K562 (cell line): ENCODE results near the gene PRDX4. TPM values are rescaled to one million over a fixed set of nuclear protein-coding genes. Genes with fewer than 3 reads are reported as not detected.

Experiments used
- BACH1 ChIP-seq: fragments of 200-800 bp; sonication (Bioruptor generic); IDR thresholded peaks from 2 replicates; pipeline ENCODE4 v1.6.1; 2016; ENCODE audit warnings: missing genetic modification characterization, missing compliant biosample characterization
- DEAF1 ChIP-seq: fragments of 450-650 bp; formaldehyde crosslinking; IDR thresholded peaks from 2 replicates; pipeline ENCODE4 v1.4.0; 2020; ENCODE audit warnings: mild to moderate bottlenecking, moderate library complexity
- ELK3 ChIP-seq: fragments of 450-650 bp; formaldehyde crosslinking; IDR thresholded peaks from 2 replicates; pipeline ENCODE4 v1.4.0; 2020; ENCODE audit warnings: mild to moderate bottlenecking
- ETV1 ChIP-seq: fragments of 450-650 bp; conservative IDR thresholded peaks from 2 replicates; pipeline ENCODE4 v1.6.1; 2016; ENCODE audit warnings: missing genetic modification characterization, control low read depth, low read depth, missing compliant biosample characterization
- KAT8 ChIP-seq: fragments of 450-650 bp; IDR thresholded peaks from 2 replicates; pipeline ENCODE4 v1.6.1; 2016; ENCODE audit warnings: low read depth, mild to moderate bottlenecking
- MNT ChIP-seq, 2 experiments: fragments of 450-650 bp; conservative IDR thresholded peaks; 2 replicates each; pipeline ENCODE4 v1.6.1; 2017; ENCODE audit warnings: mild to moderate bottlenecking in 2 of 2, moderate library complexity in 2 of 2
- NKRF ChIP-seq: fragments of 450-650 bp; IDR thresholded peaks from 2 replicates; pipeline ENCODE4 v1.6.1; 2016; ENCODE audit warnings: borderline replicate concordance
- TBP ChIP-seq: optimal IDR thresholded peaks from 2 replicates; pipeline ENCODE3; 2011; ENCODE audit warnings: low read depth, low read length, improper control_type of control experiment
- ZBTB7A ChIP-seq: IDR thresholded peaks from 2 replicates; pipeline ENCODE4 v1.6.1; 2011; ENCODE audit warnings: low read depth, mild to moderate bottlenecking, low read length, moderate library complexity, borderline replicate concordance; ENCODE audit not compliant: control insufficient read depth
- ZFPM2 ChIP-seq: fragments of 250-450 bp; sonication (Bioruptor Pico); IDR thresholded peaks from 2 replicates; pipeline ENCODE4 v1.5.1; 2022; ENCODE audit warnings: mild to moderate bottlenecking
- ZNF431 ChIP-seq: sonication (generic); formaldehyde crosslinking; IDR thresholded peaks from 2 replicates; pipeline ENCODE4 v1.8.0; 2022; ENCODE audit warnings: mild to moderate bottlenecking, missing genetic modification reagents
- polyA plus RNA-seq, 8 experiments: library from polyadenylated mRNA; depleted of rRNA in 4 of 8; stranded (reverse) in 5 of 8; unstranded in 3 of 8; fragments of >200 nt; fragmentation: Nextera tagmentation in 2 of 8; fragmentation: Illumina TruSeq in 1 of 8; extraction: Ambion mirVana in 2 of 8; extraction: Trizol in 1 of 8; gene quantifications; 2 replicates each; pipeline versions ENCODE4 v1.2.1 to v1.2.3, GENCODE V29; 2011 to 2014; ENCODE audit warnings: inconsistent platforms in 1 of 8, missing spikeins in 1 of 8
- total RNA-seq, 7 experiments: library from RNA; depleted of rRNA in 6 of 7; stranded (reverse); fragments of >200 nt in 6 of 7; fragmentation: Illumina TruSeq in 2 of 7; extraction: Trizol in 2 of 7; gene quantifications; 2 replicates each; pipeline versions ENCODE4 v1.2.1 to v1.2.3, GENCODE V29; 2011 to 2021; ENCODE audit warnings: low replicate concordance in 1 of 7

PRDX4 gene
- total and polyA plus RNA-seq, 9 of the 15 experiments (the other 6 are each of a cell fraction or from before 2014, with no cell fraction given), result 28.6 to 253 (median 153) TPM

- no peak for TF ChIP-seq MNT (conservative IDR thresholded peaks at IDR 0.05)
- no peak for TF ChIP-seq KAT8
- TF ChIP-seq TBP, result no peak
- TF ChIP-seq ZBTB7A, result no peak
- no peak for TF ChIP-seq DEAF1 (CRISPR knock-in tag)
- no peak for TF ChIP-seq ELK3 (CRISPR knock-in tag)
- TF ChIP-seq NKRF, result no peak
- no peak for TF ChIP-seq BACH1 (tag)
- no peak for TF ChIP-seq ZNF431 (CRISPR knock-in tag)
- TF ChIP-seq ZFPM2 (CRISPR knock-in tag), result no peak
- TF ChIP-seq ETV1, result no peak
Observed at GRCh38 chrX:23666282-23666681, 1.0 kb upstream of the PRDX4 start (continued).
